ENCODE measurements around the gene MRPL21.

GRCh38 chr11:68938088-68938487 is 34.5 kb upstream of the MRPL21 start:
- no peak for TF ChIP-seq EZH2phosphoT487 (IDR thresholded peaks at IDR 0.05; ENCODE audit: low read length)
- no peak for TF ChIP-seq CTCF (IDR thresholded peaks at IDR 0.05; ENCODE audit: low read length)
- no peak for TF ChIP-seq EZH2 (optimal IDR thresholded peaks at IDR 0.05; ENCODE audit: low read depth, low read length)

Data from MM.1S (cell line).